ENCODE measurements around the gene NBPF14. TPM values are rescaled to one million over a fixed set of nuclear protein-coding genes. Genes with fewer than 3 reads are reported as not detected.
"Not testable (repeated sequence)": the region's sequence is repeated elsewhere in the genome, so short reads cannot be mapped to it uniquely, and the experiment has no call there.

NBPF14 gene
- polyA plus RNA-seq, 1 donor (not counting 4 experiments of a cell fraction or from before 2014, with no cell fraction given), result 22.8 TPM

DNA sequence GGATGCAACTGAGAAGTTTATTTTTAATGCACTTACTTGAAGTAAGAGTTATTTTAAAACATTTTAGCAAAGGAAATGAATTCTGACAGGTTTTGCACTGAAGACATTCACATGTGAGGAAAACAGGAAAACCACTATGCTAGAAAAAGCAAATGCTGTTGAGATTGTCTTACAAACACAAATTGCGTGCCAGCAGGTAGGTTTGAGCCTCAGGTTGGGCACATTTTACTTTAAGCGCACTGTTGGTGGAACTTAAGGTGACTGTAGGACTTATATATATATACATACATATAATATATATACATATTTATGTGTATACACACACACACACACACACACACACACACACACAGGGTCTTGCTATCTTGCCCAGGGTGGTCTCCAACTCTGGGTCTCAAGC lies 69.2 kb downstream of the NBPF14 start:
- H2AFZ ChIP-seq (ENCODE audit: control insufficient read depth, low read length); H3K79me2 ChIP-seq (ENCODE audit: control insufficient read depth, insufficient read depth, low read length); H3K27me3 ChIP-seq (ENCODE audit: control insufficient read depth, extremely low read depth, insufficient read depth, low read length); H3K27ac ChIP-seq (ENCODE audit: control insufficient read depth, insufficient read depth, low read length); H3K9ac ChIP-seq (ENCODE audit: control insufficient read depth, extremely low read depth, insufficient read depth, low read length); DNase-seq (ENCODE audit: low read depth, low spot score); dilution Hi-C loops (cut with MboI; ENCODE audit: extremely low pct_ligation_motif_present, low sequenced_read_pairs); H3K9me1 ChIP-seq (ENCODE audit: control insufficient read depth, extremely low read depth, insufficient read depth, low read length); H3K4me1 ChIP-seq (ENCODE audit: control insufficient read depth, extremely low read depth, insufficient read depth, low read length); H4K20me1 ChIP-seq (ENCODE audit: control insufficient read depth, extremely low read depth, insufficient read depth, low read length); H3K9me3 ChIP-seq (ENCODE audit: control insufficient read depth, low read depth, low read length); H3K4me3 ChIP-seq (ENCODE audit: control insufficient read depth in 2 of 3, extremely low read depth in 1 of 3, insufficient read depth in 2 of 3, low read depth in 1 of 3, low read length in 3 of 3); FAIRE-seq; H3K36me3 ChIP-seq (ENCODE audit: control insufficient read depth in 2 of 2, extremely low read depth in 1 of 2, insufficient read depth in 2 of 2, low read length in 2 of 2); H3K4me2 ChIP-seq (ENCODE audit: control insufficient read depth, extremely low read depth, insufficient read depth, low read depth, low read length): not testable (repeated sequence)

DNA sequence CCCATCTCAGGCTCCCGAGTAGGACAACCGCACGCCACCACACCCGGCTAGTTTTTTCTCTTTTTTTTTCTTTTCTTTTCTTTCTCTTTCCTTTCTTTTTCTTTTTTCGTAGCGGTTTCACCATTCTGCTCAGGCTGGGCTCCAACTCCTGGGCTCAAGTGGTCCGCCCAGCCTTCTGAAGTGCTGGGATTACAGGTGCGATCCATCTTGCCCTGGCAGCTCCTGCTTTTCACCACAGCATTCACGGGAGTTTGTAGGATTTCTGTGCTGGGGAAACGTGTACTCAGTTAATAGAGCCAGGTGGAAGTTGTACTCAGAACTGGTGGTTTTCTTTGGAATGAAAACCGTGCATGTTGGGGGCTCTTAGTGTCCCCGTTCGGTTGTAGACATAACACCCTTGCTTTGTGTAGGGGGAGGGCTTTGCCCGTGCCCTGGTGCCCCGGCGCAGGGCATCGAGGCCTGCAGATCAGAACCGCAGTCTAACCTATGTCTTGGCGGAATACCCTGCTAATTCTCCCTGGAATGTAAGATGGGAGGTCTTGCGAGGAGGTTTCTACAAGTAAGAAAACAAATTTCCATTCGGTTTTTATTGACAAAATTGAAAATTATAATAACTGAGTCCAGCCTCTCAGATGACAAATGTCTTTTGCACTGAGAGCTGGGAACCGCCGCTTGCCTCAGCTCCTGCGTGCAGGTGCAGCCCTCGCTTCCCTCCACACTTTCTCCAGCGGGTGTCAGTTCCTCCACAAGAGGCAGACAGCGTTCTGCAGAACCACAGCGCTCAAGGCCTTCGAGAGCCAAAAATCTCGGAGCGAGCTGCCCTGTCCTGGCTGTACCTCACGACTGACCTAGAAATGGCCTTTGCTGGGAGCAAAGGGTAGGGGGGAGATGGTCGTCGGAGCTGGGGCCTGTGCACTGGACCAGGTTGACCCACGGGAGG lies 72.3 kb downstream of the NBPF14 start:
- H3K27me3 ChIP-seq (ENCODE audit: control insufficient read depth, extremely low read depth, insufficient read depth, low read length); H3K9me1 ChIP-seq (ENCODE audit: control insufficient read depth, extremely low read depth, insufficient read depth, low read length); H3K4me2 ChIP-seq (ENCODE audit: control insufficient read depth, extremely low read depth, insufficient read depth, low read depth, low read length); H3K36me3 ChIP-seq (ENCODE audit: control insufficient read depth in 2 of 2, extremely low read depth in 1 of 2, insufficient read depth in 2 of 2, low read length in 2 of 2); H4K20me1 ChIP-seq (ENCODE audit: control insufficient read depth, extremely low read depth, insufficient read depth, low read length); dilution Hi-C loops (cut with MboI; ENCODE audit: extremely low pct_ligation_motif_present, low sequenced_read_pairs); H3K9me3 ChIP-seq (ENCODE audit: control insufficient read depth, low read depth, low read length); H3K4me3 ChIP-seq (ENCODE audit: control insufficient read depth in 2 of 3, extremely low read depth in 1 of 3, insufficient read depth in 2 of 3, low read depth in 1 of 3, low read length in 3 of 3); H3K4me1 ChIP-seq (ENCODE audit: control insufficient read depth, extremely low read depth, insufficient read depth, low read length); FAIRE-seq; H3K9ac ChIP-seq (ENCODE audit: control insufficient read depth, extremely low read depth, insufficient read depth, low read length); DNase-seq (ENCODE audit: low read depth, low spot score); H2AFZ ChIP-seq (ENCODE audit: control insufficient read depth, low read length); H3K79me2 ChIP-seq (ENCODE audit: control insufficient read depth, insufficient read depth, low read length); H3K27ac ChIP-seq (ENCODE audit: control insufficient read depth, insufficient read depth, low read length): not testable (repeated sequence)

DNA sequence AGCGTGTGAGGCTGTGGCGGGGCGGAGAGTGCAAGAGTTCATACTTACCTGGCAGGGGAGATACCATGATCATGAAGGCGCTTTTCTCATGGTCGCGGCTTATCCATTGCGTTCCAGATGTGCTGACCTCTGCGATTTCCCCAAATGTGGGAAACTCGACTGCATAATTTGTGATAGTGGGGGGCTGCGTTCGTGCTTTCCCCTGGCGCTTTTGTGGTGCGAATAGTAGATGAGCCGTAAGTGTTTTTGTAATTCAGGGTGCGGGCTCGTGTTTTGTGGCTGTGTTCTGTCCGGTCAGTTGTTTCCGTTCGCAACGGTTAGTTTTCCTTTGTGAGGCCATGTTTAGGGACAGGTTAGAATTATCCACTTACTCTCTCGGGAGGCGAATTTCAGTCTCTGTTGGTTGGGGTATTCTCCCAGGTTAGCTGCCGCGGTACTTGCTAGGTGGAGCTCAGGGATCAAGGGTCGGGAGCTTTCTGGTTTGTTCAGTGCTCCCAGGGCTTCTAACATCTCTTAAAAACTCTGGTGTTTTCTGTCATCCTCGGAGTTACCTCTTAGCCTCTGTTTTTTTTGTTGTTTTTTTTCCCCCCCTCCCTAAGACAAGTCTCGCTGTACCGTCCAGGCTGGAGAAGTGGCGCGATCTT lies 73.1 kb downstream of the NBPF14 start:
- H3K27me3 ChIP-seq (ENCODE audit: control insufficient read depth, extremely low read depth, insufficient read depth, low read length); H4K20me1 ChIP-seq (ENCODE audit: control insufficient read depth, extremely low read depth, insufficient read depth, low read length); H3K4me2 ChIP-seq (ENCODE audit: control insufficient read depth, extremely low read depth, insufficient read depth, low read depth, low read length); dilution Hi-C loops (cut with MboI; ENCODE audit: extremely low pct_ligation_motif_present, low sequenced_read_pairs); H3K9me3 ChIP-seq (ENCODE audit: control insufficient read depth, low read depth, low read length); H3K79me2 ChIP-seq (ENCODE audit: control insufficient read depth, insufficient read depth, low read length); H3K9me1 ChIP-seq (ENCODE audit: control insufficient read depth, extremely low read depth, insufficient read depth, low read length); H3K27ac ChIP-seq (ENCODE audit: control insufficient read depth, insufficient read depth, low read length); H3K9ac ChIP-seq (ENCODE audit: control insufficient read depth, extremely low read depth, insufficient read depth, low read length); H3K36me3 ChIP-seq (ENCODE audit: control insufficient read depth in 2 of 2, extremely low read depth in 1 of 2, insufficient read depth in 2 of 2, low read length in 2 of 2); H3K4me3 ChIP-seq (ENCODE audit: control insufficient read depth in 2 of 3, extremely low read depth in 1 of 3, insufficient read depth in 2 of 3, low read depth in 1 of 3, low read length in 3 of 3); H2AFZ ChIP-seq (ENCODE audit: control insufficient read depth, low read length); FAIRE-seq; H3K4me1 ChIP-seq (ENCODE audit: control insufficient read depth, extremely low read depth, insufficient read depth, low read length): not testable (repeated sequence)
- TF ChIP-seq, protein P1, sequence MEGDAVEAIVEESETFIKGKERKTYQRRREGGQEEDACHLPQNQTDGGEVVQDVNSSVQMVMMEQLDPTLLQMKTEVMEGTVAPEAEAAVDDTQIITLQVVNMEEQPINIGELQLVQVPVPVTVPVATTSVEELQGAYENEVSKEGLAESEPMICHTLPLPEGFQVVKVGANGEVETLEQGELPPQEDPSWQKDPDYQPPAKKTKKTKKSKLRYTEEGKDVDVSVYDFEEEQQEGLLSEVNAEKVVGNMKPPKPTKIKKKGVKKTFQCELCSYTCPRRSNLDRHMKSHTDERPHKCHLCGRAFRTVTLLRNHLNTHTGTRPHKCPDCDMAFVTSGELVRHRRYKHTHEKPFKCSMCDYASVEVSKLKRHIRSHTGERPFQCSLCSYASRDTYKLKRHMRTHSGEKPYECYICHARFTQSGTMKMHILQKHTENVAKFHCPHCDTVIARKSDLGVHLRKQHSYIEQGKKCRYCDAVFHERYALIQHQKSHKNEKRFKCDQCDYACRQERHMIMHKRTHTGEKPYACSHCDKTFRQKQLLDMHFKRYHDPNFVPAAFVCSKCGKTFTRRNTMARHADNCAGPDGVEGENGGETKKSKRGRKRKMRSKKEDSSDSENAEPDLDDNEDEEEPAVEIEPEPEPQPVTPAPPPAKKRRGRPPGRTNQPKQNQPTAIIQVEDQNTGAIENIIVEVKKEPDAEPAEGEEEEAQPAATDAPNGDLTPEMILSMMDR (optimal IDR thresholded peaks at IDR 0.05 in 1 of 3, IDR thresholded peaks at IDR 0.05 in 1 of 3, conservative IDR thresholded peaks at IDR 0.05 in 1 of 3; ENCODE audit: extremely low read depth in 1 of 3, insufficient read depth in 2 of 3, low read length in 3 of 3), result peak in 1 of 3 experiments; percentile 12
- peak; percentile 94 for DNase-seq (ENCODE audit: low read depth, low spot score)

DNA sequence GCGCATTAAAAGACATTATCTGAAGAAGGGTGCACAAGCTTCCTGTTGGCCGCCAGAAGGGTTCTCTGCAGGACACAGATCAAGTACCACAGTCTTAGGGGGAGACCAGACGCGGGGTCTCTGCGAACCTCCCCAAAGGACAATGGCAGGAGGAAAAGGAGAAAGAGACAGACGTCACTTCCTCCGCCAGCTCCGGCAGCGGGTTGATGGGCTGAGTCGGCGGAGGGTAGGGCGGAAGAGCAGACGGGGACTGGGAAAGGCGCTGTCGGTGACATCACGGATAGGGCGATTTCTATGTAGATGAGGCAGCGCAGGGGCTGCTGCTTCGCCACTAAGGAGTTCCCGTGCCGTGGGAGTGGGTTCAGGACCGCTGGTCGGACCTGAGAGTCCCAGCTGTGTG lies 73.7 kb downstream of the NBPF14 start:
- peak; percentile 54 for DNase-seq (ENCODE audit: low read depth, low spot score)
- peak overlapping the region; percentile 19 for H2AFZ ChIP-seq (ENCODE audit: control insufficient read depth, low read length)
- FAIRE-seq; H3K36me3 ChIP-seq (ENCODE audit: control insufficient read depth in 2 of 2, extremely low read depth in 1 of 2, insufficient read depth in 2 of 2, low read length in 2 of 2); dilution Hi-C loops (cut with MboI; ENCODE audit: extremely low pct_ligation_motif_present, low sequenced_read_pairs); H3K27me3 ChIP-seq (ENCODE audit: control insufficient read depth, extremely low read depth, insufficient read depth, low read length); H3K4me3 ChIP-seq (ENCODE audit: control insufficient read depth in 2 of 3, extremely low read depth in 1 of 3, insufficient read depth in 2 of 3, low read depth in 1 of 3, low read length in 3 of 3); H3K9me3 ChIP-seq (ENCODE audit: control insufficient read depth, low read depth, low read length); H3K79me2 ChIP-seq (ENCODE audit: control insufficient read depth, insufficient read depth, low read length); H4K20me1 ChIP-seq (ENCODE audit: control insufficient read depth, extremely low read depth, insufficient read depth, low read length); H3K9me1 ChIP-seq (ENCODE audit: control insufficient read depth, extremely low read depth, insufficient read depth, low read length); H3K4me1 ChIP-seq (ENCODE audit: control insufficient read depth, extremely low read depth, insufficient read depth, low read length): not testable (repeated sequence)
- H3K27ac ChIP-seq (ENCODE audit: control insufficient read depth, insufficient read depth, low read length), result peak overlapping the region; percentile 60
- H3K4me2 ChIP-seq (ENCODE audit: control insufficient read depth, extremely low read depth, insufficient read depth, low read depth, low read length), result peak overlapping the region; percentile 41
- peak overlapping the region; percentile 22 for H3K9ac ChIP-seq (ENCODE audit: control insufficient read depth, extremely low read depth, insufficient read depth, low read length)

Data from keratinocyte (primary cell).